MM.1S (cell line): ENCODE results near the gene ACTN4.

ENCODE experiments used
- DNase-seq: peaks from one replicate; pipeline ENCODE4 v3.0.0-alpha.2; 2015
- H2AFZ ChIP-seq: fragments of 300-600 bp; sonication (generic); 2 replicates; pipeline ENCODE4 v1.6.0; 2016; ENCODE audit warnings: antibody characterized with exemption, low read length
- H3F3A ChIP-seq: fragments of 300-600 bp; sonication (generic); 2 replicates; pipeline ENCODE4 v1.6.1; 2016; ENCODE audit warnings: mild to moderate bottlenecking, antibody characterized with exemption, low read length, moderate library complexity, mixed read lengths; ENCODE audit not compliant: insufficient read depth
- H3K27ac ChIP-seq: fragments of 300-600 bp; sonication (generic); 2 replicates; pipeline ENCODE4 v1.5.1; 2016; ENCODE audit warnings: mild to moderate bottlenecking, low read length
- H3K27me3 ChIP-seq: fragments of 300-600 bp; sonication (generic); replicated peaks from 2 replicates; pipeline ENCODE4 v1.6.0; 2016; ENCODE audit warnings: low read length; ENCODE audit not compliant: insufficient read depth
- H3K36me3 ChIP-seq: fragments of 300-600 bp; sonication (generic); replicated peaks from 2 replicates; pipeline ENCODE4 v1.6.1; 2016; ENCODE audit warnings: mild to moderate bottlenecking, low read length, mixed read lengths; ENCODE audit not compliant: insufficient read depth
- H3K4me1 ChIP-seq: fragments of 300-600 bp; sonication (generic); 2 replicates; pipeline ENCODE4 v1.6.1; 2016; ENCODE audit warnings: low read length, mixed read lengths
- H3K4me2 ChIP-seq: fragments of 300-600 bp; sonication (generic); 2 replicates; pipeline ENCODE4 v1.6.0; 2016; ENCODE audit warnings: low read depth, low read length
- H3K4me3 ChIP-seq: fragments of 300-600 bp; sonication (generic); 2 replicates; pipeline ENCODE4 v1.5.1; 2016; ENCODE audit warnings: low read length, mixed read lengths
- H3K79me2 ChIP-seq: fragments of 300-600 bp; sonication (generic); 2 replicates; pipeline ENCODE4 v1.6.1; 2016; ENCODE audit warnings: mixed run types, low read length, mixed read lengths
- H3K9ac ChIP-seq: fragments of 300-600 bp; sonication (generic); 2 replicates; pipeline ENCODE4 v1.6.1; 2016; ENCODE audit warnings: low read length, mixed read lengths
- H3K9me2 ChIP-seq: fragments of 300-600 bp; sonication (generic); replicated peaks from 2 replicates; pipeline ENCODE4 v1.6.1; 2016; ENCODE audit warnings: mild to moderate bottlenecking, low read length, mixed read lengths; ENCODE audit not compliant: insufficient read depth
- H3K9me3 ChIP-seq: fragments of 300-600 bp; sonication (generic); replicated peaks from 2 replicates; pipeline ENCODE4 v1.6.1; 2016; ENCODE audit warnings: mild to moderate bottlenecking, low read length, mixed read lengths; ENCODE audit not compliant: insufficient read depth
- H4K20me1 ChIP-seq: fragments of 300-600 bp; sonication (generic); 2 replicates; pipeline ENCODE4 v1.6.1; 2016; ENCODE audit warnings: mild to moderate bottlenecking, low read length, moderate library complexity, mixed read lengths; ENCODE audit not compliant: insufficient read depth
- CTCF ChIP-seq: fragments of 300-600 bp; sonication (generic); IDR thresholded peaks from 2 replicates; pipeline ENCODE4 v1.5.1; 2016; ENCODE audit warnings: antibody characterized with exemption, low read length, mixed read lengths
- EZH2 ChIP-seq: fragments of 300-600 bp; sonication (generic); optimal IDR thresholded peaks from 2 replicates; pipeline ENCODE3; 2017; ENCODE audit warnings: low read depth, mild to moderate bottlenecking, antibody characterized with exemption, low read length, mixed read lengths
- EZH2phosphoT487 ChIP-seq: fragments of 300-600 bp; sonication (generic); IDR thresholded peaks from 2 replicates; pipeline ENCODE4 v1.6.1; 2018; ENCODE audit warnings: antibody characterized with exemption, low read length

Gene ACTN4

GRCh38 chr19:38742906-38743305, 95.5 kb downstream of the ACTN4 start:
- no peaks in the 10 kb centered on the region for H3K9me2 ChIP-seq
- DNase-seq = no peak
- H3K79me2 ChIP-seq = no peaks in the 10 kb centered on the region
- no peak overlapping the region for H3K9ac ChIP-seq
- H3K27me3 ChIP-seq = no peaks in the 10 kb centered on the region; the same call in 1 of the 2 replicates
- TF ChIP-seq EZH2 (no peak), CTCF (no peak), EZH2phosphoT487 (no peak)
- H4K20me1 ChIP-seq = no peaks in the 10 kb centered on the region
- H3K27ac ChIP-seq = no peak overlapping the region
- H3K4me3 ChIP-seq = no peak overlapping the region
- no peaks in the 10 kb centered on the region for H3K9me3 ChIP-seq
- H2AFZ ChIP-seq = no peak overlapping the region
- no peak overlapping the region for H3K4me2 ChIP-seq
- H3K4me1 ChIP-seq = no peaks in the 10 kb centered on the region
- no peaks in the 10 kb centered on the region for H3F3A ChIP-seq
- no peaks in the 10 kb centered on the region for H3K36me3 ChIP-seq

- Histone ChIP-seq H3K9me3 (no peaks in the 10 kb centered on the region), H2AFZ (no peak overlapping the region), H3K4me3 (no peak overlapping the region), H3K9me2 (no peaks in the 10 kb centered on the region), H3K4me1 (no peaks in the 10 kb centered on the region), H3K4me2 (no peak overlapping the region), H4K20me1 (no peaks in the 10 kb centered on the region), H3K27ac (no peak overlapping the region), H3K36me3 (no peaks in the 10 kb centered on the region), H3K27me3 (no peaks in the 10 kb centered on the region; the same call in 1 of the 2 replicates), H3K9ac (no peak overlapping the region), H3K79me2 (no peaks in the 10 kb centered on the region), H3F3A (no peaks in the 10 kb centered on the region)
- TF ChIP-seq EZH2 (no peak), CTCF (no peak), EZH2phosphoT487 (no peak)
- no peak for DNase-seq
These were observed 96.2 kb downstream of the ACTN4 start for GRCh38 chr19:38743394-38744297.

GRCh38 chr19:38744298-38744681, 96.8 kb downstream of the ACTN4 start, which contains the start of gene CAPN12:
Gene CAPN12 (minus strand): TSS chr19:38744474. CDS start chr19:38744165, 309 bp downstream.
- Histone ChIP-seq H3K27me3 (no peaks in the 10 kb centered on the region; the same call in 1 of the 2 replicates), H4K20me1 (no peaks in the 10 kb centered on the region), H3K9me3 (no peaks in the 10 kb centered on the region), H3K4me1 (no peaks in the 10 kb centered on the region), H3F3A (no peaks in the 10 kb centered on the region), H3K27ac (no peak within 1 kb of the TSS), H3K4me2 (no peak within 1 kb of the TSS), H2AFZ (no peak within 1 kb of the TSS), H3K9me2 (no peaks in the 10 kb centered on the region), H3K9ac (no peak within 1 kb of the TSS), H3K36me3 (no peaks in the 10 kb centered on the region), H3K4me3 (no peak within 1 kb of the TSS), H3K79me2 (no peaks in the 10 kb centered on the region)
- TF ChIP-seq EZH2phosphoT487 (no peak), EZH2 (no peak), CTCF (no peak)
- no peak for DNase-seq
